K562 (cell line): ENCODE measurements around the gene NEDD4L. TPM values are rescaled to one million over a fixed set of nuclear protein-coding genes. Genes with fewer than 3 reads are reported as not detected.

ENCODE experiments used
- ATAC-seq: fragments of 200-7000 bp; cut with Tn5 transposase; 3 replicates; pipeline ENCODE4 v1.9.1; 2020; ENCODE audit warnings: moderate library complexity
- BruUV-seq: library from RNA; stranded (reverse); fragments of 400-500 nt; replicated peaks from 2 replicates; lab custom pipeline; 2021; lab: Mats Ljungman, UMichigan
- CTCF ChIA-PET: fragments of 300-600 bp; formaldehyde crosslinking; extraction: SDS; loops from one replicate; lab custom pipeline; 2021; ENCODE audit warnings: low intra/inter-chr PET ratio; lab: Yijun Ruan, JAX
- POLR2A ChIA-PET: fragments of 300-600, 350-650 bp; sonication (Branson Sonifier 250); formaldehyde crosslinking; extraction: SDS; loops from one replicate; lab custom pipeline; 2021; ENCODE audit warnings: antibody characterized with exemption, inconsistent platforms; lab: Yijun Ruan, JAX
- DNase-seq, 4 experiments: peaks; one replicate each; pipeline versions ENCODE4 v3.0.0 to v3.0.0-alpha.2; 2011 to 2018; ENCODE audit warnings: low spot score in 3 of 4, mixed read lengths in 3 of 4; ENCODE audit errors: extremely low read depth in 1 of 4
- FAIRE-seq: peaks from 2 replicates; lab custom pipeline; 2011; peaks lifted over from hg19 to GRCh38; lab: Jason Lieb, UNC
- H2AFZ ChIP-seq: 2 replicates; pipeline ENCODE4 v1.6.0; 2011; ENCODE audit warnings: low read depth, low read length, control low read depth, inconsistent platforms
- H3K27ac ChIP-seq: fragments of 200-600 bp; 3 replicates; pipeline ENCODE4 v1.8.0; 2011; ENCODE audit warnings: low read depth, mild to moderate bottlenecking, control low read depth, inconsistent platforms, low read length, moderate library complexity, mixed read lengths; ENCODE audit errors: extremely low read depth
- H3K27me3 ChIP-seq, 2 experiments: fragments of 300-600 bp in 1 of 2; 2 replicates in 1 of 2; 3 replicates in 1 of 2; pipeline versions ENCODE4 v1.6.0 to v1.8.0; 2011; ENCODE audit warnings: inconsistent platforms in 2 of 2, low read length in 2 of 2, mild to moderate bottlenecking in 1 of 2, mixed read lengths in 1 of 2, moderate library complexity in 1 of 2; ENCODE audit not compliant: control insufficient read depth in 2 of 2, insufficient read depth in 2 of 2
- H3K36me3 ChIP-seq: fragments of 300-600 bp; 3 replicates; pipeline ENCODE4 v1.8.0; 2011; ENCODE audit warnings: mild to moderate bottlenecking, low read length, inconsistent platforms; ENCODE audit not compliant: control insufficient read depth, insufficient read depth
- H3K4me1 ChIP-seq, 2 experiments: fragments of 200-600 bp in 1 of 2; replicated peaks in 1 of 2; 2 replicates in 1 of 2; 3 replicates in 1 of 2; pipeline versions ENCODE4 v1.5.1 to v1.8.0; 2011; ENCODE audit warnings: inconsistent platforms in 2 of 2, low read length in 2 of 2, mild to moderate bottlenecking in 1 of 2, mixed read lengths in 1 of 2, moderate library complexity in 1 of 2; ENCODE audit not compliant: control insufficient read depth in 2 of 2, insufficient read depth in 2 of 2
- H3K4me2 ChIP-seq: 2 replicates; pipeline ENCODE4 v1.6.1; 2011; ENCODE audit warnings: low read length, control low read depth, inconsistent platforms, mixed read lengths; ENCODE audit not compliant: insufficient read depth
- H3K4me3 ChIP-seq: fragments of 200-600 bp; sonication (generic), shearing (Covaris generic); 2 replicates; pipeline ENCODE4 v1.5.1; 2016; ENCODE audit warnings: control low read depth, inconsistent platforms
- H3K79me2 ChIP-seq: fragments of 200-600 bp; 3 replicates; pipeline ENCODE4 v1.8.0; 2011; ENCODE audit warnings: low read length, inconsistent platforms; ENCODE audit not compliant: control insufficient read depth, insufficient read depth
- H3K9ac ChIP-seq, 2 experiments: 2 replicates each; pipeline versions ENCODE4 v1.6.0 to v1.6.1; 2011; ENCODE audit warnings: low read depth in 2 of 2, low read length in 2 of 2, control low read depth in 1 of 2, inconsistent platforms in 1 of 2, mild to moderate bottlenecking in 1 of 2, mixed read lengths in 1 of 2; ENCODE audit not compliant: insufficient read depth in 1 of 2
- H3K9me1 ChIP-seq: one replicate; pipeline ENCODE4 v1.6.0; 2011; ENCODE audit warnings: inconsistent platforms, mild to moderate bottlenecking, low read length, moderate library complexity; ENCODE audit not compliant: control insufficient read depth, insufficient read depth
- H3K9me3 ChIP-seq: replicated peaks from 2 replicates; pipeline ENCODE4 v1.5.1; 2011; ENCODE audit warnings: low read depth, low read length, inconsistent platforms; ENCODE audit not compliant: control insufficient read depth, insufficient read depth
- H4K20me1 ChIP-seq: replicated peaks from 2 replicates; pipeline ENCODE4 v1.6.1; 2011; ENCODE audit warnings: low read length, inconsistent platforms, mixed read lengths; ENCODE audit not compliant: control insufficient read depth, insufficient read depth
- CBX2 ChIP-seq: fragments of 200-600 bp; sonication (generic); IDR thresholded peaks from one replicate; pipeline ENCODE4 v1.6.1; 2012; ENCODE audit warnings: mild to moderate bottlenecking, low read length, inconsistent platforms; ENCODE audit not compliant: insufficient read depth, poor library complexity, severe bottlenecking
- CTCFL ChIP-seq: IDR thresholded peaks from 2 replicates; pipeline ENCODE4 v1.6.1; 2011; ENCODE audit warnings: borderline replicate concordance, low read depth, mild to moderate bottlenecking, moderate library complexity, low read length; ENCODE audit not compliant: insufficient read depth, poor library complexity, severe bottlenecking
- HNRNPLL ChIP-seq: fragments of 200-400 bp; formaldehyde crosslinking; IDR thresholded peaks from 2 replicates; pipeline ENCODE4 v1.6.1; 2017; ENCODE audit warnings: low read length, low read depth, mild to moderate bottlenecking; ENCODE audit not compliant: poor library complexity, severe bottlenecking
- WGBS: fragments of 100-300 bp; shearing (Covaris generic); methylation state at CpG from one replicate; pipeline ENCODE4 v1.1.6; 2016; ENCODE audit warnings: low coverage, mixed read lengths; ENCODE audit not compliant: insufficient coverage; ENCODE audit errors: missing lambda C conversion rate; 5-methylcytosine and 5-hydroxymethylcytosine counted together
- in situ Hi-C: fragments of 300-500 bp; cut with MboI; formaldehyde crosslinking; loops from 4 replicates; pipeline ENCODE4 v1.15.0; 2018; ENCODE audit warnings: inconsistent platforms, mixed read lengths
- intact Hi-C: fragments of 100-400 bp; cut with micrococcal nuclease; formaldehyde crosslinking; loops from 2 replicates; pipeline ENCODE4 v1.14.2; 2022
- polyA plus RNA-seq, 8 experiments: library from polyadenylated mRNA; depleted of rRNA in 4 of 8; stranded (reverse) in 5 of 8; unstranded in 3 of 8; fragments of >200 nt; fragmentation: Nextera tagmentation in 2 of 8; fragmentation: Illumina TruSeq in 1 of 8; extraction: Ambion mirVana in 2 of 8; extraction: Trizol in 1 of 8; gene quantifications; 2 replicates each; pipeline versions ENCODE4 v1.2.1 to v1.2.3, GENCODE V29; 2011 to 2014; ENCODE audit warnings: inconsistent platforms in 1 of 8, missing spikeins in 1 of 8
- total RNA-seq, 7 experiments: library from RNA; depleted of rRNA in 6 of 7; stranded (reverse); fragments of >200 nt in 6 of 7; fragmentation: Illumina TruSeq in 2 of 7; extraction: Trizol in 2 of 7; gene quantifications; 2 replicates each; pipeline versions ENCODE4 v1.2.1 to v1.2.3, GENCODE V29; 2011 to 2021; ENCODE audit warnings: low replicate concordance in 1 of 7
- TF ChIP-seq, protein P1 (sequence below), 2 experiments: fragments of 450-650 bp; IDR thresholded peaks; 2 replicates each; pipeline ENCODE4 v1.6.1; 2016

NEDD4L gene
- total and polyA plus RNA-seq, 9 of the 15 experiments (the other 6 are each of a cell fraction or from before 2014, with no cell fraction given): 8.1 to 33.4 (median 19.9) TPM

GRCh38 chr18:58168221-58168620 lies 124.2 kb downstream of the NEDD4L start:
- H3K4me1 ChIP-seq: no peaks in the 10 kb centered on the region
- H3K4me3 ChIP-seq: no peak overlapping the region
- ATAC-seq (no peak), FAIRE-seq (no peak), DNase-seq (no peak)
- H3K9me1 ChIP-seq: peaks cover 2% of the 10 kb centered on the region
- no peak overlapping the region for H3K27ac ChIP-seq
- H2AFZ ChIP-seq: no peak overlapping the region
- no peaks in the 10 kb centered on the region for H3K27me3 ChIP-seq
- H3K36me3 ChIP-seq: no peaks in the 10 kb centered on the region
- 73% methylated on average over 3 of the region's 5 CpGs for WGBS
- intact Hi-C loops: no loop called here
- H3K79me2 ChIP-seq: no peaks in the 10 kb centered on the region
- BruUV-seq: no TSS peak
- 0 out of 2 replicates have a peak, but pooled peaks cover 4% of the 10 kb centered on the region for H4K20me1 ChIP-seq
- in situ Hi-C loops: no loop called here
- ChIA-PET CTCF (no interaction called here), POLR2A (interaction anchor here (1.2 kb wide), 1 partner anchor 8 kb away, joined by 3 read pairs; no protein-coding TSS in a partner anchor)
- TF ChIP-seq, protein P1, sequence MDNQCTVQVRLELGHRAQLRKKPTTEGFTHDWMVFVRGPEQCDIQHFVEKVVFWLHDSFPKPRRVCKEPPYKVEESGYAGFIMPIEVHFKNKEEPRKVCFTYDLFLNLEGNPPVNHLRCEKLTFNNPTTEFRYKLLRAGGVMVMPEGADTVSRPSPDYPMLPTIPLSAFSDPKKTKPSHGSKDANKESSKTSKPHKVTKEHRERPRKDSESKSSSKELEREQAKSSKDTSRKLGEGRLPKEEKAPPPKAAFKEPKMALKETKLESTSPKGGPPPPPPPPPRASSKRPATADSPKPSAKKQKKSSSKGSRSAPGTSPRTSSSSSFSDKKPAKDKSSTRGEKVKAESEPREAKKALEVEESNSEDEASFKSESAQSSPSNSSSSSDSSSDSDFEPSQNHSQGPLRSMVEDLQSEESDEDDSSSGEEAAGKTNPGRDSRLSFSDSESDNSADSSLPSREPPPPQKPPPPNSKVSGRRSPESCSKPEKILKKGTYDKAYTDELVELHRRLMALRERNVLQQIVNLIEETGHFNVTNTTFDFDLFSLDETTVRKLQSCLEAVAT (IDR thresholded peaks at IDR 0.05): no peak
- TF ChIP-seq CBX2: no peak
- TF ChIP-seq HNRNPLL: no peak
- no peak for TF ChIP-seq CTCFL
- no peaks in the 10 kb centered on the region for H3K9me3 ChIP-seq
- H3K9ac ChIP-seq: no peak overlapping the region
- no peak overlapping the region for H3K4me2 ChIP-seq
